ENCODE measurements around the gene ZBTB20.

Gene ZBTB20

GRCh38 chr3:114378760-114379159, 768.3 kb downstream of the ZBTB20 start:
- H3K4me1 ChIP-seq (ENCODE audit: insufficient read depth, low read length), result no peaks in the 10 kb centered on the region
- no peaks in the 10 kb centered on the region for H3K79me2 ChIP-seq (ENCODE audit: insufficient read depth, low read length)
- H3K27ac ChIP-seq (ENCODE audit: low read length), result no peak overlapping the region

GRCh38 chr3:114377426-114377825, 769.7 kb downstream of the ZBTB20 start:
- ATAC-seq (ENCODE audit: insufficient read depth, low read depth), result no peak

More at GRCh38 chr3:114378760-114379159, 768.3 kb downstream of the ZBTB20 start:
- Histone ChIP-seq H3K9me3 (ENCODE audit: insufficient read depth, low read length, severe bottlenecking) (no peaks in the 10 kb centered on the region), H3K27me3 (ENCODE audit: insufficient read depth, low read length, poor library complexity) (no peaks in the 10 kb centered on the region), H2AFZ (ENCODE audit: low read depth, low read length) (no peak overlapping the region), H3K36me3 (ENCODE audit: insufficient read depth, low read length) (0 out of 2 replicates have a peak, but pooled peaks cover 6% of the 10 kb centered on the region), H3K4me2 (ENCODE audit: insufficient read depth, low read length) (no peak overlapping the region), H4K20me1 (ENCODE audit: insufficient read depth, low read length) (no peaks in the 10 kb centered on the region), H3K9ac (ENCODE audit: low read depth, low read length) (no peak overlapping the region), H3K4me3 (ENCODE audit: low read depth in 1 of 2, low read length in 2 of 2) (no peak overlapping the region)
- no peak for DNase-seq
- ATAC-seq (ENCODE audit: insufficient read depth, low read depth), result no peak
- TF ChIP-seq CTCF (IDR thresholded peaks at IDR 0.05; ENCODE audit: borderline replicate concordance, extremely low read depth, low read length, poor library complexity, severe bottlenecking) (no peak), EZH2 (IDR thresholded peaks at IDR 0.05; ENCODE audit: borderline replicate concordance, low read depth, low read length, severe bottlenecking) (no peak)

GRCh38 chr3:114376516-114377185, 770.4 kb downstream of the ZBTB20 start:
- Histone ChIP-seq H3K4me1 (ENCODE audit: insufficient read depth, low read length) (no peaks in the 10 kb centered on the region), H3K9ac (ENCODE audit: low read depth, low read length) (no peak overlapping the region), H3K27me3 (ENCODE audit: insufficient read depth, low read length, poor library complexity) (no peaks in the 10 kb centered on the region), H3K4me2 (ENCODE audit: insufficient read depth, low read length) (no peak overlapping the region), H3K9me3 (ENCODE audit: insufficient read depth, low read length, severe bottlenecking) (no peaks in the 10 kb centered on the region), H2AFZ (ENCODE audit: low read depth, low read length) (no peak overlapping the region), H4K20me1 (ENCODE audit: insufficient read depth, low read length) (no peaks in the 10 kb centered on the region), H3K27ac (ENCODE audit: low read length) (no peak overlapping the region), H3K4me3 (ENCODE audit: low read depth in 1 of 2, low read length in 2 of 2) (no peak overlapping the region), H3K36me3 (ENCODE audit: insufficient read depth, low read length) (0 out of 2 replicates have a peak, but pooled peaks cover 6% of the 10 kb centered on the region), H3K79me2 (ENCODE audit: insufficient read depth, low read length) (no peaks in the 10 kb centered on the region)
- no peak for ATAC-seq (ENCODE audit: insufficient read depth, low read depth)
- DNase-seq, result no peak
- TF ChIP-seq EZH2 (IDR thresholded peaks at IDR 0.05; ENCODE audit: borderline replicate concordance, low read depth, low read length, severe bottlenecking) (no peak), CTCF (IDR thresholded peaks at IDR 0.05; ENCODE audit: borderline replicate concordance, extremely low read depth, low read length, poor library complexity, severe bottlenecking) (no peak)

More at GRCh38 chr3:114377426-114377825, 769.7 kb downstream of the ZBTB20 start:
- Histone ChIP-seq H3K27ac (ENCODE audit: low read length) (no peak overlapping the region), H3K79me2 (ENCODE audit: insufficient read depth, low read length) (no peaks in the 10 kb centered on the region), H3K27me3 (ENCODE audit: insufficient read depth, low read length, poor library complexity) (no peaks in the 10 kb centered on the region), H3K4me3 (ENCODE audit: low read depth in 1 of 2, low read length in 2 of 2) (no peak overlapping the region), H4K20me1 (ENCODE audit: insufficient read depth, low read length) (no peaks in the 10 kb centered on the region), H3K36me3 (ENCODE audit: insufficient read depth, low read length) (0 out of 2 replicates have a peak, but pooled peaks cover 6% of the 10 kb centered on the region), H3K4me2 (ENCODE audit: insufficient read depth, low read length) (no peak overlapping the region), H2AFZ (ENCODE audit: low read depth, low read length) (no peak overlapping the region), H3K9me3 (ENCODE audit: insufficient read depth, low read length, severe bottlenecking) (no peaks in the 10 kb centered on the region), H3K4me1 (ENCODE audit: insufficient read depth, low read length) (no peaks in the 10 kb centered on the region), H3K9ac (ENCODE audit: low read depth, low read length) (no peak overlapping the region)
- TF ChIP-seq CTCF (IDR thresholded peaks at IDR 0.05; ENCODE audit: borderline replicate concordance, extremely low read depth, low read length, poor library complexity, severe bottlenecking) (no peak), EZH2 (IDR thresholded peaks at IDR 0.05; ENCODE audit: borderline replicate concordance, low read depth, low read length, severe bottlenecking) (no peak)
- no peak for DNase-seq

Measured in DND-41 (cell line).